HCT116 (cell line): ENCODE data around the gene GCNT3. TPM values are rescaled to one million over a fixed set of nuclear protein-coding genes. Genes with fewer than 3 reads are reported as not detected.
A peak's percentile ranks its signal among the peaks of the same experiment; 100 is the strongest.

ENCODE experiments used
- ATAC-seq: fragments of 200-7000 bp; cut with Tn5 transposase; 2 replicates; pipeline ENCODE4 v1.9.1; 2020; ENCODE audit warnings: mild to moderate bottlenecking, moderate library complexity
- BruUV-seq: library from RNA; stranded (reverse); fragments of 400-500 nt; replicated peaks from 2 replicates; lab custom pipeline; 2021; lab: Mats Ljungman, UMichigan
- CTCF ChIA-PET: fragments of 300-600 bp; sonication (Branson Sonifier 250); formaldehyde crosslinking; loops from one replicate; lab custom pipeline; 2021; ENCODE audit warnings: antibody characterized with exemption; lab: Charles Lee
- POLR2A ChIA-PET: fragments of 300-600, 350-600 bp; sonication (Branson Sonifier 250); formaldehyde crosslinking; loops from one replicate; lab custom pipeline; 2021; ENCODE audit warnings: antibody characterized with exemption; lab: Charles Lee
- RAD21 ChIA-PET, 2 experiments: fragments of 300-600 bp; sonication (Branson Sonifier 250); formaldehyde crosslinking; loops; one replicate each; lab custom pipeline; 2023; ENCODE audit warnings: low total read pairs in 2 of 2; ENCODE audit not compliant: uncharacterized antibody in 2 of 2, unreplicated experiment in 2 of 2, low non-redundant PET in 1 of 2; lab: Charles Lee
- DNase-seq: peaks from one replicate; pipeline ENCODE4 v3.0.0-alpha.2; 2010; ENCODE audit warnings: low read depth, low spot score
- H2AFZ ChIP-seq: fragments of 200-600 bp; shearing (Covaris generic), sonication (generic); 2 replicates; pipeline ENCODE4 v1.6.1; 2017; ENCODE audit warnings: low read depth, mixed run types, mixed read lengths, antibody characterized with exemption, low read length; ENCODE audit not compliant: poor library complexity, severe bottlenecking
- H3K27ac ChIP-seq: 2 replicates; pipeline ENCODE4 v1.5.1; 2012; ENCODE audit warnings: low read depth, low read length
- H3K27me3 ChIP-seq: fragments of 200-600 bp; sonication (generic); 2 replicates; pipeline ENCODE4 v1.6.1; 2016; ENCODE audit warnings: mixed run types, low read length, mixed read lengths; ENCODE audit not compliant: insufficient read depth
- H3K36me3 ChIP-seq, 2 experiments: fragments of 200-500 bp in 1 of 2; fragments of 200-600 bp in 1 of 2; sonication (Bioruptor generic) in 1 of 2; sonication (generic) in 1 of 2; 2 replicates each; pipeline versions ENCODE4 v1.5.1 to v1.6.1; 2014 to 2016; ENCODE audit warnings: low read length in 2 of 2, inconsistent platforms in 1 of 2, mixed read lengths in 1 of 2, mixed run types in 1 of 2; ENCODE audit not compliant: insufficient read depth in 2 of 2, control insufficient read depth in 1 of 2
- H3K4me1 ChIP-seq, 2 experiments: fragments of 200-600 bp in 1 of 2; sonication (generic) in 1 of 2; 2 replicates each; pipeline versions ENCODE4 v1.5.1 to v1.6.1; 2012 to 2017; ENCODE audit warnings: low read length in 2 of 2, inconsistent platforms in 1 of 2, mild to moderate bottlenecking in 1 of 2, mixed read lengths in 1 of 2, mixed run types in 1 of 2, moderate library complexity in 1 of 2; ENCODE audit not compliant: insufficient read depth in 2 of 2, control insufficient read depth in 1 of 2
- H3K4me2 ChIP-seq: fragments of 200-600 bp; sonication (generic); 2 replicates; pipeline ENCODE4 v1.6.1; 2017; ENCODE audit warnings: mixed run types, low read length, mixed read lengths
- H3K4me3 ChIP-seq, 2 experiments: fragments of 200-600 bp in 1 of 2; sonication (generic) in 1 of 2; replicated peaks in 1 of 2; 2 replicates each; pipeline ENCODE4 v1.5.1; 2011 to 2016; ENCODE audit warnings: low read length in 2 of 2, control low read depth in 1 of 2, low read depth in 1 of 2, mild to moderate bottlenecking in 1 of 2, mixed read lengths in 1 of 2, mixed run types in 1 of 2
- H3K79me2 ChIP-seq: fragments of 200-600 bp; sonication (generic); 2 replicates; pipeline ENCODE4 v1.6.1; 2017; ENCODE audit warnings: mild to moderate bottlenecking, mixed run types, low read length, moderate library complexity, mixed read lengths; ENCODE audit not compliant: insufficient read depth
- H3K9ac ChIP-seq: fragments of 200-600 bp; sonication (generic); 2 replicates; pipeline ENCODE4 v1.6.1; 2016; ENCODE audit warnings: low read length, mixed read lengths
- H3K9me2 ChIP-seq: fragments of 200-600 bp; sonication (generic), shearing (Covaris generic); 2 replicates; pipeline ENCODE4 v1.6.1; 2017; ENCODE audit warnings: mixed run types, mild to moderate bottlenecking, moderate library complexity; ENCODE audit not compliant: insufficient read depth
- H3K9me3 ChIP-seq, 2 experiments: fragments of 200-500 bp in 1 of 2; fragments of 200-600 bp in 1 of 2; sonication (Bioruptor generic) in 1 of 2; sonication (generic) in 1 of 2; 2 replicates each; pipeline ENCODE4 v1.6.1; 2014 to 2017; ENCODE audit warnings: low read length in 2 of 2, mixed read lengths in 2 of 2, inconsistent platforms in 1 of 2, low read depth in 1 of 2, mild to moderate bottlenecking in 1 of 2, mixed run types in 1 of 2, moderate library complexity in 1 of 2; ENCODE audit not compliant: control insufficient read depth in 1 of 2, insufficient read depth in 1 of 2
- H4K20me1 ChIP-seq: fragments of 200-600 bp; sonication (generic), shearing (Covaris generic); 2 replicates; pipeline ENCODE4 v1.6.1; 2017; ENCODE audit warnings: mixed run types, mild to moderate bottlenecking, moderate library complexity; ENCODE audit not compliant: insufficient read depth
- CBX3 ChIP-seq: IDR thresholded peaks from 2 replicates; pipeline ENCODE4 v1.6.1; 2012; ENCODE audit warnings: low read depth
- CEBPB ChIP-seq: IDR thresholded peaks from 2 replicates; pipeline ENCODE4 v1.6.1; 2012; ENCODE audit warnings: low read depth
- EZH2phosphoT487 ChIP-seq: fragments of 200-600 bp; IDR thresholded peaks from 2 replicates; pipeline ENCODE4 v1.6.1; 2018; ENCODE audit warnings: antibody characterized with exemption, borderline replicate concordance
- MAX ChIP-seq: IDR thresholded peaks from 2 replicates; pipeline ENCODE4 v1.6.1; 2012
- POLR2A ChIP-seq: IDR thresholded peaks from 2 replicates; pipeline ENCODE4 v1.7.0; 2011; ENCODE audit warnings: borderline replicate concordance; ENCODE audit not compliant: insufficient read depth, insufficient read length; ENCODE audit errors: extremely low read depth
- ZBTB33 ChIP-seq: IDR thresholded peaks from 2 replicates; pipeline ENCODE4 v1.6.1; 2011; ENCODE audit warnings: mild to moderate bottlenecking, low read length, moderate library complexity; ENCODE audit not compliant: insufficient replicate concordance; ENCODE audit errors: extremely low read depth
- intact Hi-C: fragments of 100-400 bp; cut with micrococcal nuclease; formaldehyde crosslinking; loops from 2 replicates; pipeline ENCODE4 v1.10.0; 2022
- total RNA-seq: library from RNA; stranded (reverse); gene quantifications from one replicate; pipeline ENCODE4 v1.2.1, GENCODE V29; 2021; ENCODE audit not compliant: unreplicated experiment

The GCNT3 gene
- total RNA-seq, 1 experiment from 2014 or later = 5.6 TPM

GRCh38 chr15:59656897-59657634 is 45.5 kb downstream of the GCNT3 start, which contains the start of gene GTF2A2 (continued):
- no peak for TF ChIP-seq ZBTB33
- peak; percentile 74; the same call in 1 of the 2 replicates for TF ChIP-seq MAX

- RAD21 ChIA-PET = no interaction called here
Observed at GRCh38 chr15:59657635-59658125, 46.1 kb downstream of the GCNT3 start.

More at GRCh38 chr15:59657635-59658125, 46.1 kb downstream of the GCNT3 start:
- Histone ChIP-seq H3K9me3 (no peaks in the 10 kb centered on the region), H4K20me1 (no peaks in the 10 kb centered on the region), H3K4me1 (peaks cover 6 to 20% of the 10 kb centered on the region in 2 experiments), H3K79me2 (peaks cover 46% of the 10 kb centered on the region), H3K36me3 (peaks cover 5 to 9% of the 10 kb centered on the region in 2 experiments; a peak in 3 of 4 replicates), H2AFZ (no peak overlapping the region), H3K27ac (0 out of 2 replicates have a peak overlapping the region, but pooled peaks have one; percentile 3), H3K9me2 (no peaks in the 10 kb centered on the region), H3K9ac (peak overlapping the region; percentile 92), H3K4me3 (peak overlapping the region; percentile 88 to 89), H3K4me2 (peak overlapping the region; percentile 72), H3K27me3 (no peaks in the 10 kb centered on the region)
- POLR2A ChIA-PET = interaction anchor here (0.7 to 0.8 kb wide), 2 partner anchors 24 to 27 kb away, joined by 3 read pairs; no protein-coding TSS in a partner anchor
- intact Hi-C loops = no loop called here
- peak; percentile 48 for ATAC-seq
- CTCF ChIA-PET = interaction anchor here (0.9 kb wide), 1 partner anchor 129 kb away, joined by 4 read pairs; no protein-coding TSS in a partner anchor
- DNase-seq = no peak
- BruUV-seq = no TSS peak
- 0 out of 2 replicates have a peak, but pooled peaks have one; percentile 52 for TF ChIP-seq CBX3
- TF ChIP-seq MAX = peak; percentile 38; the same call in 1 of the 2 replicates
- TF ChIP-seq CEBPB = no peak
- no peak for TF ChIP-seq POLR2A
- TF ChIP-seq EZH2phosphoT487 = no peak
- TF ChIP-seq, all 23 proteins: peak for 2
